HL-60/S4 (cell line): Measurements from ENCODE around the gene PKN1.

Experiments used
- in situ Hi-C: fragments of 300-500 bp; cut with MboI; formaldehyde crosslinking; loops from 2 replicates; pipeline ENCODE4 v1.14.3; 2022; ENCODE audit warnings: low sequenced_read_pairs

Gene PKN1

GRCh38 chr19:14406645-14407401 is 26.3 kb upstream of the PKN1 start:
- in situ Hi-C loops, result no loop called here

- in situ Hi-C loops, result no loop called here
Measured at GRCh38 chr19:14407605-14408484, 25.3 kb upstream of the PKN1 start.

GRCh38 chr19:14408491-14409145 is 24.5 kb upstream of the PKN1 start:
- in situ Hi-C loops, result no loop called here

DNA sequence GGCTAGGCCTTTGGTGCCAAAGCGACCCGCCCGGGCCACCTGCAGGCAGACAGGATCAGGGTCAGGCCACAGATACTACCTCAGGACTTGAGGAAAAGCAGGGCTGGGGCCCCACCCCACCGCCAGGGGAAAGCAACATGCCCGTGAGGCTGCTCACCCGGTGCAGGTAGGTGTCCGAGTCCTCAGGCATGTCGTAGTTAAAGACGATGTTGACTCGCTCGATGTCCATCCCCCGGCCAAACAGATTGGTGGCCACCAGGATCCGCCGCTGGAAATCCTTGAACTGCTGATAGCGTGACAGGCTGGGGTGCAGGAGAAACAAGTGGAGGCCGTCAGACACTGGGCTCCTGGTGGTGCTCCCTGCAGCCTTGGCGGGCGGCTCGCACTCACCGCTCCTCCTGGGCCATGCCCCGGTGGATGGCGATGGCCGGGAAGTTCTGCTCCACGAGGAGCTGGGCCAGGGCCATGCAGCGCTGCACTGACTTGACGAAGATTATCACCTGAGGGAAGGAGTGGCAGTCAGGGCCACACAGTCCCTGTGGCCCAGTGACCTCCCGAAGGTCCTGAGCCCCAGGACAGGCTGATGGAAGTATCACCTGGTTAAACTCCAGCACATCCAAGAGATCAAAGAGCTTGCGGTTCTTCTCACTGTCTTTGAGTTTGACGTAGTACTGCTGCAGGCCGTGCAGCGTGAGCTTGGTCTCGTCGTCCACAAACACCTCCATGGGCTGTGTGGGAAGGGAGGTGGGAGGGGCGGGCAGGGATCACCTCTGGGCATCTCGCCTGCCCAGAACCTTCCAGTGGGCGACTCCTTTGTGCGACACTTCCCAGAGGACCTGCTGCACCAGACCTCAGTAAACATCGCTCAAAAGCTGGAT is 23.7 kb upstream of the PKN1 start:
- in situ Hi-C loops, result no loop called here

GRCh38 chr19:14410091-14411051 is 22.7 kb upstream of the PKN1 start:
- in situ Hi-C loops, result no loop called here

DNA sequence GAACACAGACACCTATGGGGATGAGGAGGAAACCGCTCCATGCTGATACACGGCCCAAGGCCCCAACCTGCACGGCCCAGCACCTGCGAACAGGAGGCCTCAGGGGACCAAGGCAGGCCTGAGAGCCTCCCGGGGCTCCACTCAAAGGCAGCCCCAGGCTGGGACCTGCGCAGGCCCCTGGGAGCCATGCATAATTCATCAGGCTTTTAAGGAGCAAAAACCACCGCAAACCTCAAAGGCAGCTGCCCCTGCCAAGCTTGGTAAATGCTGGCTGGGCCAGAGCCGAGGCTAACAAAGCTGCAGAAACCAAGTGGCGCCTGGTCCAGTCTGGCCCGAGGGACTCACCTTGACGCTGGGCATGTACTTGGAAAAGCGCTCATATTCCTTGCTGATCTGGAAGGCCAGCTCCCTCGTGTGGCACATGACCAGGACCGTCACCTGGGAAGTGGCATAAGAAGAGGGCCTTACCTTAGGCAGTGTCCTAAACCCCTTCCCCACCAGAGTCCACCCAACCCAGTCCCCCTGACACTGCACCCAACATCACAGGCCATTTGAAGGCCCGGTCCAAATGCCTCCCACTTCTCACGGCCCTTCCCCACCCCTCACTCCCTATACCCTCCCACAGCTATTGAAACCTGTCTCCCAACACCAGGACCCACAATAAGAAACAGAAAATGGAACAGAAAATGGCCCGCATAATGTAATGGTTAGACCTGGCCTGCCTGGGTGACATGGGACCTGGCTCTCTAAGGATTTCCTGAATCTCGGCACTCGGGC is 21.8 kb upstream of the PKN1 start:
- in situ Hi-C loops, result no loop called here

GRCh38 chr19:14411938-14412245 is 21.2 kb upstream of the PKN1 start:
- in situ Hi-C loops, result no loop called here

DNA sequence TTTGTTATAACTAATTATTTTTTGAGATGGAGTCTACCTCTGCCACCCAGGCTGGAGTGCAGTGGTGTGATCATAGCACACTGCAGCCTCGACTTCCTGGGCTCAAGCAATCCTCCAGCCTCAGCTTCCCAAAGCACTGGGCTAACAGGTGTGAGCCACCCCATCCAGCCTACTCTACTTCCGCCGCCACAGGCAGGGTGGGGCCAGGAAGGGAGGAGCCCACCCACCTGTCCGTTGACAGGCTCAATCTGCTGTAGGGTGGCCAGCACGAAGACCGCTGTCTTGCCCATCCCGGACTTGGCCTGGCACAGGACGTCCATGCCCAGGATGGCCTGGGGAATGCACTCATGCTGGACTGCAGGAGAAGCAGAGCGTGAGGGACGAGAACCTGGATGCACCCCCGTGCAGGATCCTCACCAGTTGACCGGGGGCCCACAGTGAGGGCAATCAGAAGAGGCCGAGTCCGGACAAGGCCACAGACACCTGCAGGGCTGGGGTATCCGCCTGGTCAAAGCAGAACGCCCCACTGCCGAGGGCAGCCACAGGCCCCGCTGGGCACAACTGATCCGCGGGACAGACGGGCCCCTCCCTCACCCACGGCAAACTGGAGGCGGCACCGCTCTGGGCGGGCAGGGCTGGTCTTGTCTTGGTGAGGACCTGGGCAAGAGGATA is 20.6 kb upstream of the PKN1 start:
- in situ Hi-C loops, result no loop called here

DNA sequence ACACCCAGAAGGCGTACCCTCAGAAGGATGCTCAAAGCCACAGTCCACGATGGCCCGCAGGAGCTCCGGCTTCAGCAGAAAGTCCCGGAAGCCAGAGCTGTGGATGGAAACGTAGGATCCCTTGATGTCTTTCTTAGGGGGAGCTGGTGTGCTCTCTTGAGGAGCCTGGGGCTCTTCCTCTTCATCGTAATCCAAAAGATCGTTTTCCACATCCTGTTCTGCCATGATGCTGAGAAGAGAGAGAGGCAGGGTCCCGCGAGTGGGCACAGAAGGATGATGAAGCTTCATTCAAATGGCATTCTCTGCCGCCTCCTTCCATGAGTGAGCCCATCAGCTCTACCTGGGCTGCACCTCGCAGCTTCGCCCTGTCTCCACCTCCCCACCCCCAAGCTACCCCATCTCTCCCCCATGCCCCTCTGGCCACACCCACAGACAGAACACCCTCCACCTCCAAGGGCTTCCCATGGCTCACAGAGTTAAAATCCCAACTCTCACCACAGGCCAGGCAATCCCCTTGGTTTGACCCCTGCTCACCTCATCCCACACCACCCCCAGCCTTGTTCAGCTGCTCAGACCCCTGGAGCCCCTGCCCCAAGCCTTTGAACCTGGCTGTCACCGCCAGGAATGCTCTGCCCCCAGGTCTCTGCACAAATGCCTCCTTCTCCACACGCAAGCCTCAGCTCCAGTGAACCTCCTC is 20.0 kb upstream of the PKN1 start:
- in situ Hi-C loops, result no loop called here

DNA sequence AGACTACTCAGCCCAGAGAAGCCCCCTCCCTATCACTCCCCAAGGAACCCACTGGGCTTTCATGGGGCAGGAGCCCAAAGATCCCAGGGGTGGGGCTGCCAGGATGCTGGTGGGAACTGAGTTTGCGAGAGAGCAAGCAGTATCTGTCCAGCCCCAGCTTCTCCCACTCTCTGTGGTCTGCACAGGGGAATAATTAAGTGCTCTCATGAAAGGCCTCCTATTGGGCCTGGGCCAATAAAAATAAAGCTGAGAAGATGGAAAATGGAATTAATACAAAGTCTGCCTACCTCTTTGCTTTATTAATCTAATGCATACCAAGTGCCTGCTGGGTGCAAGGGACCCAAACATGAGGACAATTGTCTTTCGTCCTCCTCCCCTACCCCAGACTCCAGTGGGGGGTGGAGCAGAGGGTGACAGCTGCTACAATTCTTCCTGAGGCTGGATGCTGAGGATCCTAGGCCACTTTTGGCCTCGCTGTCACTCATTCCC is 19.4 kb upstream of the PKN1 start:
- in situ Hi-C loops, result no loop called here

DNA sequence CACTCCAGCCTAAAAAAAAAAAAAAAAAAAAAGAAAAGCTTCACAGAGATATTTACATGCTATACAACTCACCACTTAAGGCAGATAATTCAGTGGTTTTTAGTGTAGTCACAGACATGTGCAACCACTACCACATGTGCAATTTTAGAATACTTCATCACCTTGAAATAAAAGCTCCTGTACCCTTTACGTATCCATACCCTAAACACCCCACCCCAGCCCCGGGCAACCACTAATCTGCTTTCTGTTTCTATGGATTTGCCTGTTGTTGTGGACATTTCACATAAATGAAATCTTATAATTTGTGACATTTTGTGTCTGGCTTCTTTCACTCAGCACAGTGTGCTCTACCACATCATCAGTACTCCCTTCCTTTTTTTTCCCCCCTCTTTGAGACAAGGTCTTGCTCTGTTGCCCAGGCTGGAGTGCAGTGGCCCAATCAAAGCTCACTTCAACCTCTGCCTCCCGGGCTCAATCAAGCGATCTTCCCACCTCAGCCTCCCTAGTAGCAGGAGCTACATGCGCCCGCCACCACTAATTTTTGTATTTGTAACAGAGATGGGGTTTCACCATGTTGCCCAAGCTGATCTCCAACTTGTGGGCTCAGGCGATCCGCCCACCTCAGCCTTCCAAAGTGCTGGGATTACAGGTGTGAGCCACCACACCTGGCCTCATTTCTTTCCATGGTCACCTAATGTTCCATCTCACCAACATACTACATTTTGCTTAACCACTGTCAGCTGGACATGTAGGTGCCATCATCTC is 18.0 kb upstream of the PKN1 start:
- in situ Hi-C loops, result no loop called here

GRCh38 chr19:14416817-14417231 is 16.3 kb upstream of the PKN1 start:
- in situ Hi-C loops, result no loop called here

GRCh38 chr19:14418856-14419105 is 14.3 kb upstream of the PKN1 start:
- in situ Hi-C loops, result no loop called here

- in situ Hi-C loops, result no loop called here
Measured at GRCh38 chr19:14419106-14419813, 13.8 kb upstream of the PKN1 start, which contains the start of gene DDX39A. Gene DDX39A (minus strand): TSS chr19:14419341. CDS start chr19:14413220, 6,121 bp downstream.

- in situ Hi-C loops, result no loop called here
Measured at GRCh38 chr19:14425696-14426138, 7.4 kb upstream of the PKN1 start.

DNA sequence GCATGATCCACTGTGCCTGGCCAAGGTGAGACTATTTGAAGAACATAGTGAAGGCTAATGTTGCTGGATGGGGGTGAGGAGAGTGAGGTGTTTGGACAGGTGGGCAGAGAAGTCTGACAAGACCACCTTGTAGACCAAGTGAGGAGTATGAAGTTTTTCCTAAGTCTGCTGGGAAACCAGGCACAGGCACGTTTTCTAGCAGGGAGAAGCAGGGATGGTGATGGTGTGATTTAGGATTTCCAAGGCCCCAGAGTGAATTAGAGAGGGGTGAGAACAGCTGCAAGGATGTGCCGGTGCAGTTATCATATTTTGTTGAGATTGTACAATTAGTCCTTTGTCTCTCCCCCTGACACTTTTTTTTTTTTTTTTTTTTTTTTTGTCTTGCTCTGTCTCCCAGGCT is 5.6 kb upstream of the PKN1 start:
- in situ Hi-C loops, result no loop called here
